ENCODE data around the gene GLYR1.

GRCh38 chr16:4754865-4755264 is 92.2 kb downstream of the GLYR1 start:
- no peak for TF ChIP-seq USF1 (IDR thresholded peaks at IDR 0.05)
- TF ChIP-seq NFIC (IDR thresholded peaks at IDR 0.05) = no peak
- TF ChIP-seq REST (IDR thresholded peaks at IDR 0.05; ENCODE audit: low read depth) = no peak
- no peak for TF ChIP-seq FOXM1 (IDR thresholded peaks at IDR 0.05; ENCODE audit: borderline replicate concordance, low read depth)
- TF ChIP-seq TEAD4 (IDR thresholded peaks at IDR 0.05) = no peak
- TF ChIP-seq MAX (IDR thresholded peaks at IDR 0.05) = no peak
- no peak for TF ChIP-seq YY1 (IDR thresholded peaks at IDR 0.05; ENCODE audit: low read depth)
- no peak for TF ChIP-seq EP300 (IDR thresholded peaks at IDR 0.05; ENCODE audit: borderline replicate concordance)
- no peak for TF ChIP-seq CEBPB (IDR thresholded peaks at IDR 0.05)
- no peak for TF ChIP-seq RAD21 (IDR thresholded peaks at IDR 0.05; ENCODE audit: low read depth)
- no peak for TF ChIP-seq TAF1 (IDR thresholded peaks at IDR 0.05; ENCODE audit: low read depth)
- no peak for TF ChIP-seq ZBTB7A (IDR thresholded peaks at IDR 0.05; ENCODE audit: low read depth)
- TF ChIP-seq CREB1 (IDR thresholded peaks at IDR 0.05; ENCODE audit: low read depth) = no peak

Data from Ishikawa (cell line).